ENCODE data around the gene SOWAHA.
"Not testable (repeated sequence)": the region's sequence is repeated elsewhere in the genome, so short reads cannot be mapped to it uniquely, and the experiment has no call there.

DNA sequence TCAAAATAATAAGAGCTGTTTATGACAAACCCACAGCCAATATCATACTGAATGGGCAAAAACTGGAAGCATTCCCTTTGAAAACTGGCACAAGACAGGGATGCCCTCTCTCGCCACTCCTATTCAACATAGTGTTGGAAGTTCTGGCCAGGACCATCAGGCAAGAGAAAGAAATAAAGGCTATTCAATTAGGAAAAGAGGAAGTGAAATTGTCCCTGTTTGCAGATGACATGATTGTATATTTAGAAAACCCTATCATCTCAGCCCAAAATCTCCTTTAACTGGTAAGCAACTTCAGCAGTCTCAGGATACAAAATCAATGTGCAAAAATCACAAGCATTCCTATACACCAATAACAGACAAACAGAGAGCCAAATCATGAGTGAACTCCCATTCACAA is 8.9 kb upstream of the SOWAHA start:
- TF ChIP-seq, protein P1, sequence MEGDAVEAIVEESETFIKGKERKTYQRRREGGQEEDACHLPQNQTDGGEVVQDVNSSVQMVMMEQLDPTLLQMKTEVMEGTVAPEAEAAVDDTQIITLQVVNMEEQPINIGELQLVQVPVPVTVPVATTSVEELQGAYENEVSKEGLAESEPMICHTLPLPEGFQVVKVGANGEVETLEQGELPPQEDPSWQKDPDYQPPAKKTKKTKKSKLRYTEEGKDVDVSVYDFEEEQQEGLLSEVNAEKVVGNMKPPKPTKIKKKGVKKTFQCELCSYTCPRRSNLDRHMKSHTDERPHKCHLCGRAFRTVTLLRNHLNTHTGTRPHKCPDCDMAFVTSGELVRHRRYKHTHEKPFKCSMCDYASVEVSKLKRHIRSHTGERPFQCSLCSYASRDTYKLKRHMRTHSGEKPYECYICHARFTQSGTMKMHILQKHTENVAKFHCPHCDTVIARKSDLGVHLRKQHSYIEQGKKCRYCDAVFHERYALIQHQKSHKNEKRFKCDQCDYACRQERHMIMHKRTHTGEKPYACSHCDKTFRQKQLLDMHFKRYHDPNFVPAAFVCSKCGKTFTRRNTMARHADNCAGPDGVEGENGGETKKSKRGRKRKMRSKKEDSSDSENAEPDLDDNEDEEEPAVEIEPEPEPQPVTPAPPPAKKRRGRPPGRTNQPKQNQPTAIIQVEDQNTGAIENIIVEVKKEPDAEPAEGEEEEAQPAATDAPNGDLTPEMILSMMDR (IDR thresholded peaks at IDR 0.05; ENCODE audit: insufficient read depth, low read length, poor library complexity, severe bottlenecking) = not testable (repeated sequence)
- TF ChIP-seq EZH2phosphoT487 (conservative IDR thresholded peaks at IDR 0.05; ENCODE audit: low read length) = not testable (repeated sequence)
